HL-60 (cell line): ENCODE measurements around the gene VCP.

Source experiments
- CTCF ChIP-seq: IDR thresholded peaks from one replicate; pipeline ENCODE4 v1.5.1; 2011; ENCODE audit warnings: low read length, control low read depth, inconsistent platforms; ENCODE audit not compliant: insufficient read depth
- GABPA ChIP-seq: IDR thresholded peaks from 2 replicates; pipeline ENCODE4 v1.6.1; 2012; ENCODE audit warnings: low read depth
- POLR2AphosphoS5 ChIP-seq: IDR thresholded peaks from 2 replicates; pipeline ENCODE4 v1.6.1; 2012; ENCODE audit warnings: low read depth
- REST ChIP-seq: IDR thresholded peaks from 2 replicates; pipeline ENCODE4 v1.6.1; 2012; ENCODE audit warnings: low read depth; ENCODE audit not compliant: insufficient replicate concordance

- TF ChIP-seq CTCF, result no peak
- TF ChIP-seq POLR2AphosphoS5, result no peak
- no peak for TF ChIP-seq REST
- no peak for TF ChIP-seq GABPA
These were observed 33.9 kb upstream of the VCP start for GRCh38 chr9:35106343-35106730.
